ENCODE results near the gene SLC2A9. TPM values are rescaled to one million over a fixed set of nuclear protein-coding genes. Genes with fewer than 3 reads are reported as not detected.

SLC2A9 gene
- total RNA-seq, 1 donor from 2014 or later: 3.1 TPM

- Mint-ChIP-seq H3K4me1 (ENCODE audit: low read depth) (peaks cover 7% of the 10 kb centered on the region), H3K4me3 (ENCODE audit: low read depth) (no peak overlapping the region), H3K27me3 (no peaks in the 10 kb centered on the region), H3K9me3 (ENCODE audit: low read depth) (no peaks in the 10 kb centered on the region), H3K36me3 (ENCODE audit: insufficient read depth) (no peaks in the 10 kb centered on the region), H3K27ac (no peak overlapping the region)
- no peak for DNase-seq (ENCODE audit: low spot score, unreplicated experiment)
- TF ChIP-seq CTCF (IDR thresholded peaks at IDR 0.05; ENCODE audit: unreplicated experiment): no peak
These were observed 24.8 kb downstream of the SLC2A9 start for GRCh38 chr4:9996319-9997110.

GRCh38 chr4:9994246-9994847, 26.9 kb downstream of the SLC2A9 start:
- H3K27ac Mint-ChIP-seq: no peak overlapping the region
- no peaks in the 10 kb centered on the region for H3K27me3 Mint-ChIP-seq
- no peak for TF ChIP-seq CTCF (IDR thresholded peaks at IDR 0.05; ENCODE audit: unreplicated experiment)
- peaks cover 7% of the 10 kb centered on the region for H3K4me1 Mint-ChIP-seq (ENCODE audit: low read depth)
- H3K4me3 Mint-ChIP-seq (ENCODE audit: low read depth): no peak overlapping the region
- H3K9me3 Mint-ChIP-seq (ENCODE audit: low read depth): no peaks in the 10 kb centered on the region
- no peaks in the 10 kb centered on the region for H3K36me3 Mint-ChIP-seq (ENCODE audit: insufficient read depth)
- DNase-seq (ENCODE audit: low spot score, unreplicated experiment): no peak

GRCh38 chr4:9989918-9990635, 31.2 kb downstream of the SLC2A9 start:
- H3K9me3 Mint-ChIP-seq (ENCODE audit: low read depth): no peaks in the 10 kb centered on the region

GRCh38 chr4:9988933-9989332, 32.4 kb downstream of the SLC2A9 start:
- TF ChIP-seq CTCF (IDR thresholded peaks at IDR 0.05; ENCODE audit: unreplicated experiment): no peak

More at GRCh38 chr4:9989918-9990635, 31.2 kb downstream of the SLC2A9 start:
- TF ChIP-seq CTCF (IDR thresholded peaks at IDR 0.05; ENCODE audit: unreplicated experiment): no peak
- H3K27me3 Mint-ChIP-seq: no peaks in the 10 kb centered on the region
- H3K27ac Mint-ChIP-seq: no peak overlapping the region
- H3K4me3 Mint-ChIP-seq (ENCODE audit: low read depth): no peak overlapping the region
- no peaks in the 10 kb centered on the region for H3K4me1 Mint-ChIP-seq (ENCODE audit: low read depth)
- no peak for DNase-seq (ENCODE audit: low spot score, unreplicated experiment)
- H3K36me3 Mint-ChIP-seq (ENCODE audit: insufficient read depth): no peaks in the 10 kb centered on the region

DNA sequence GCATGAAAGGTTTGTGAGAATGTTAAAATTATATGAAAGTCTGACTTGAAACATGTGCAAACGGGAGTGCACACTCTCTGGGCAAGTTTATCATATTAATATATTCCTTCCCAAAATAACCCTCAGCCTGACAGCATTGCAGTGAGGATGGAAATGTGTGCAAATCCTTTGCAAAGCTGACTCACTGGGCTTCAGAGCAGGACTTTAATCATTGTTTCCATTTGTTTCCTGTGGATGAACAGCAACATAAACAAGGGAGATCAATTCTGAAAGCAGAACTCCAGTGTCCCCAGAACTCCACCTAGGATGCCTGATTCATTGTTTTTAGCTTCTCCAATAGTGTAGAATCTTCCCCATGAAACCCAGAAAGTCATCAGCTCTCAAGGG, 32.9 kb downstream of the SLC2A9 start:
- no peak for TF ChIP-seq CTCF (IDR thresholded peaks at IDR 0.05; ENCODE audit: unreplicated experiment)
- no peaks in the 10 kb centered on the region for H3K9me3 Mint-ChIP-seq (ENCODE audit: low read depth)
- H3K4me3 Mint-ChIP-seq (ENCODE audit: low read depth): no peak overlapping the region
- H3K27me3 Mint-ChIP-seq: no peaks in the 10 kb centered on the region
- H3K27ac Mint-ChIP-seq: no peak overlapping the region
- H3K4me1 Mint-ChIP-seq (ENCODE audit: low read depth): no peaks in the 10 kb centered on the region
- no peak for DNase-seq (ENCODE audit: low spot score, unreplicated experiment)
- H3K36me3 Mint-ChIP-seq (ENCODE audit: insufficient read depth): no peaks in the 10 kb centered on the region

More at GRCh38 chr4:9988933-9989332, 32.4 kb downstream of the SLC2A9 start:
- no peaks in the 10 kb centered on the region for H3K27me3 Mint-ChIP-seq
- no peaks in the 10 kb centered on the region for H3K9me3 Mint-ChIP-seq (ENCODE audit: low read depth)
- no peak for DNase-seq (ENCODE audit: low spot score, unreplicated experiment)
- H3K27ac Mint-ChIP-seq: no peak overlapping the region
- no peaks in the 10 kb centered on the region for H3K4me1 Mint-ChIP-seq (ENCODE audit: low read depth)
- no peak overlapping the region for H3K4me3 Mint-ChIP-seq (ENCODE audit: low read depth)
- no peaks in the 10 kb centered on the region for H3K36me3 Mint-ChIP-seq (ENCODE audit: insufficient read depth)

Measured in progenitor cell of endocrine pancreas (in vitro differentiated cells).